Measurements from ENCODE around the gene CACNA1H.
"Not testable (repeated sequence)": the region's sequence is repeated elsewhere in the genome, so short reads cannot be mapped to it uniquely, and the experiment has no call there.

The CACNA1H gene

GRCh38 chr16:1255276-1256122, 102.6 kb downstream of the CACNA1H start, which contains the start of gene TPSD1:
Gene TPSD1 (plus strand): TSS chr16:1256069. CDS start chr16:1256281, 212 bp downstream.
- DNase-seq: not testable (repeated sequence)

- not testable (repeated sequence) for DNase-seq
These were observed 103.5 kb downstream of the CACNA1H start for GRCh38 chr16:1256296-1256873.

DNA sequence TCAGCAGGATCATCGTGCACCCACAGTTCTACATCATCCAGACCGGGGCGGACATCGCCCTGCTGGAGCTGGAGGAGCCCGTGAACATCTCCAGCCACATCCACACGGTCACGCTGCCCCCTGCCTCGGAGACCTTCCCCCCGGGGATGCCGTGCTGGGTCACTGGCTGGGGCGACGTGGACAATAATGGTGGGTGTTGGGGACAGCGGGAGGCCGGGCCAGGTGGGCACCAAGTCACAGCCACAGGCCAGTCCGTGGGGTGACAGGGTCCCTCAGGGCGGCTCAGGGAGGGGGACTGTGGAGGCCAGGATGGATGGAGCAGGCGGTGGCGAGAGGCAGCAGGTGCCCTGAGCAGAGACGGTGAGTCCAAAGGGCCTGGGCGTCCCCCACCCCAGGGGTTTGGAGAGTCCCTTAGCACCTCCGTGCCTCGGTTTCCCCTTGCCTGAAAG, 104.0 kb downstream of the CACNA1H start:
- no peak for DNase-seq

DNA sequence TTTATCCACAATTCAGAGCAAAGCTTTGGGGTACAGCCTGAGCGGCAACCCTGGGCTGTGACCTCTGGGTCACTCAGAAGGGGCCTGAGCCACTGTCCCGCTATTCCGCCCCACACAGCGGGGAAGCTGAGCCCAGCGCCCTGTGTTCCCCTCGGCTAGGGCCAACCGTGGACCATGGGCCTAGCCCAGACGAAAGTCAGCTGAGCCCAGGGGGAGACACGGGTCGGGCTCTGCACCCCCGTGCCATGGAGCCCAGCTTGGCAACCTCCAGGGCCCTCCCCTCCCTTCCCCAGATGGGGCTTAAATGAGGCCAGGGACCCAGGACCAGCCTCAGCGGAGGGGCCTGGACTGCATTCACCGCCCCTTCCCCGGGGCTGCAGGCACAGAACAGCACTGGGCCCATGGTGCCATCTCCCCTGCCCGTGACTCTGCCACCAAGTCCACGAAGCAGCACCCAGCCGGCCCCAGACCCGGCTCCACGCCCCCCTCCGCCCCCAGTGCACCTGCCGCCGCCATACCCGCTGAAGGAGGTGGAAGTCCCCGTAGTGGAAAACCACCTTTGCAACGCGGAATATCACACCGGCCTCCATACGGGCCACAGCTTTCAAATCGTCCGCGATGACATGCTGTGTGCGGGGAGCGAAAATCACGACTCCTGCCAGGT, 104.8 kb downstream of the CACNA1H start:
- no peak for DNase-seq

DNA sequence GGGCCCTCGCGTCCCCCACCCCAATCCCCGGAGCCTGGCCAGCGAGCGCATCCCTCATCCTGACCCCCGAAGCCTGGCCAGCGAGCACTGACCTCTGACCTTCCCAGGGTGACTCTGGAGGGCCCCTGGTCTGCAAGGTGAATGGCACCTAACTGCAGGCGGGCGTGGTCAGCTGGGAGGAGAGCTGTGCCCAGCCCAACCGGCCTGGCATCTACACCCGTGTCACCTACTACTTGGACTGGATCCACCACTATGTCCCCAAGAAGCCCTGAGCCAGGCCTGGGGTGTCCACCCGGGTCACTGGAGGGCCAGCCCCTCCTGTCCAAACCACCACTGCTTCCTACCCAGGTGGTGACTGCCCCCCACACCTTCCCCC, 105.3 kb downstream of the CACNA1H start:
- no peak for DNase-seq

DNA sequence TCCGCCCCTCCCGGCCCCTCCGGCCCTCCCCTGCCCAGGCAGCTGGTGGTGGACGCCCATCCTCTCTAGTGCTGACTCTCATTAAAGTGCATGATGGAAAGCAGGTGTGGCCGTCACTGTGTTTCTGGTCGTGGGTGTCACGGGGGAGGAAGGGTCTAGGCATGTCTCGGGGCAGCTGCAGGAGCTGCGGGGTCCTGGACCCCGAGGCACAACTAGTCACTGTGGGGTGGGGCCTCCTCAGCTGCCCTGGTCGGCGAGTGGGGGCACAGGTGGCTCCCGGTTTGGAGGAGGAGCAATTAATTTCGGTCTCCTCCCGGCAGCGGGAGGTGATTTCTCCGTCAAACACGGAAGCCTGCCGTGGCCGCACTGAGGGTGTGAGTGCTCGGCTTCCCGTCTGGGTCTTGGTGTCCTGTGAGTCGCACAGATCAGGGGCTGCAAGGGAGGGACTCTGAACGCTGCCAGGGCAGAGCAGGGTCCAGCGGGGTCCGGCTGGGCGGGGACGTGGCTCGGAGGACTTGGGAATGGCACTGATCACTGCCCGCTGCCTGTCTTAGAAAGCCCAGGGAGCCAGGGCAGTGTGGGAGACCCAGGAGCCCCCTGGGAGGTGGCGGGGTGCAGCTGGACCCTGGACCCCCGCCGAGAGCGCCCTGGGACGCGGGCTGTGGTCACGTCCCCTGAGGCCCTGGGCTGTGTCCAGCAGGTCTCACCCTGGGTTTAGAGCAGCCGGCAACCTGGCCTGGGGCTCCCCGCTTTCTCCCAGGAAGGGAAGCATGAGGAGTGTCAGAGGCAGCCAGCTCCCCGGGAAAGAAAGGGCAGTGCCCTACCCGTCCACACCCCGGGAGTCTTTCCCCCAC, 106.2 kb downstream of the CACNA1H start:
- peak; percentile 56 for DNase-seq

DNA sequence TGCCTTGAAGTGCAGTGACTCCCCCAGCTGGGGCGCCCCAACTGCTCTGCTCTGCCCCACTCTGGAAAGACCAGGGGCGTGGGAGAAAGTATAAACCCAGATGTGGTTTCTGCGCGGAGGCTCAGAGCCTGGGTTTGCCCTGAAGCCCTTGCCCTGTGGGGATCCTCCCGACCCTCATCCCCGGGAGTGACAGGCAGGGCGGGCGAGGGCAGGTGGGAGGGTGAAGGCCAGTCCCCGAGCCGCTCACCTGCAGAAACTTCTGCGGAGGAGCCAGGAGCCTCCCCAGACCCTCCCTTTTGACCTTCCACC, 106.8 kb downstream of the CACNA1H start:
- DNase-seq: no peak

DNA sequence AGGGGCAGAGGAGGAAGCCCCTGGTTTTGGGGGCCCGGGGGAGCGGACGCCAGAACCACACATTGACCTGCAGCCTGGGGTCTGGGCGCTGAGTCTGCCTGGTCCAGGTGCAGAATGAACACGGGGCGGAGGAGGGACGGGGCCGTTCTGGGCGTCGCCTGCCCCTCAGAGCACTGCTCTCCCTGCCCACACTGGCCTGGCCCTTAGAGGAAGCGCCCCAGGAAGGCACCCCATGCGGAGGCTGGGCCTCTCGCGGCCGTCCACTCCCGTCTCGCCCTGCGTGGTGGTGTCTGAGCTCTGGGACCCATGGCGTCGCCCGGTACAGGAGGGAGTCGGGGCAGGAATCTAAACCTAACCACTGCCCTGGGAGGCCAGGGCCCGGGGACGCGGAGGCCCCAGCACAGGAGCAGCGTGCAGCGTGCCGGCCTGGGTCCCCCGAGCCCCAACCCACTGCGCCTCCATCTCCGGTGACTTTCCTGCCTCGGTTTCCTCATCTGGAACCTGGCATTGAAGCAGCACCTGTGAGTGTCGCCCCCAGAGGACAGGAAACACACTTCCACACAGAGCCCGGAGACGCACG, 107.3 kb downstream of the CACNA1H start:
- DNase-seq: no peak

DNA sequence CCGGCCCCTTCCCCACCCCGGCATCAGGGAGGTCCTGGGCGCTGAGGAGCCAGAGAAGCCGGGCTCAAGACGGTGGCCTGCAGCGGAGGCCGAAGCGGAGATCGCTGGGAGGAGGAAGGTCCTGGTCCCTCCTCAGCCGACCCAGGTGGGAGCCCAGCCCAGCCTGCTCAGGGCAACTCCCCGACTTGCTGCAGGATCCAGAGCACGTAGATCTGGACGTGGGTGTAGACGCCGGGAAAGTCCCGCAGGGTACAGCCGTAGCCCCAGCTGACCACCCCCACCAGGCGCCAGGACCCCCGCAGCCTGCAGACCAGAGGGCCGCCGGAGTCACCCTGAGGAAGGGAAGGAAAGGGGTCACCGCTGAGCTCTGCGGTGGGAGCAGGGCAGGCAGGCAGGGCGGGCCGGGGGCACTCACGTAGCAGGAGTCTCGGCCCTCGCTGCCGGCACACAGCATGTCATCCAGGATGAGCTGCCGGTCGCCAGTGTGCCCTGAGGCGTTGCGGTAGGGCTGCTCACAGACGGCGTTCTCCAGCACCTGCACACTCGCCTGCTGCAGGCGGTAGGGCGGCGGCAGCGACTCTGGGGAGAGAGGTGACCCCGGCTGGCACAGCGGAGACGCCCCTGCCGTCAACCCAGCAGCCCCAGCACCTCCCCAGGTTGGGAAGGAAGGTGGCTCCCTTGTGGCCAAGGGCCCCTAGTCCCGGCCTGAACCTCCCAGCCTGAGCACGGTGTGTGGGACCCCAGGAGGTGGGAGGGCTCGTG, 108.4 kb downstream of the CACNA1H start:
- no peak for DNase-seq

DNA sequence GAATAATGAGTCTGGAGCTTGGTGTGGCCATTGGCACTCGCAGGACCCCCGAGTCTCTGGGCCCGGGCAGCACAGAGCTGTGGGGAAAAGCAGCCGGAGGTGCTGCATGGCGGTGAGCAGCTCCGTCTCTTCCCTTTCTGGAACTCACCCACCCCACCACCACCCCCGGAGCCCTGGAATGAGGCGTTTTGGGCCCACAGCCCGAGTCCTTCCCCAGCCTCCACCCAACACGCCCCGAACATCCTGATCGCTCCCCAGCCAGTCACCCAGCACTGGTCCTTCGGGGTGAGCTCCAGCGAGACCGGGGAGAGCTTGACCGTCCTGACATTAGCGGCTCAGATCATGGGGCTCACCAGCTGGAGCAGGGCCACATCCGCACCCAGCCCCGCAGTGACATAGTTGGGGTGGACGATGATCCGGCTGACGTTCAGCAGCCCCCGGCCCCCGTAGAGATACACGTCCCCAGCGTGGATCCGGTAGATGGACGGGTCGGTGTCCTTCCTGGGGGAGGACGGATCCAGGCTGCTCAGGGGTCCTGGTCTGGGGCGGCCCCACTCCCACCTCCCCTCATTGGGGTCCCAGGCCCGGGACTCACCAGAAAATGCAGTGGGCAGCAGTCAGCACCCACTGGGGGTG, 109.4 kb downstream of the CACNA1H start:
- no peak for DNase-seq

GRCh38 chr16:1262846-1263221, 109.9 kb downstream of the CACNA1H start:
- no peak for DNase-seq

DNA sequence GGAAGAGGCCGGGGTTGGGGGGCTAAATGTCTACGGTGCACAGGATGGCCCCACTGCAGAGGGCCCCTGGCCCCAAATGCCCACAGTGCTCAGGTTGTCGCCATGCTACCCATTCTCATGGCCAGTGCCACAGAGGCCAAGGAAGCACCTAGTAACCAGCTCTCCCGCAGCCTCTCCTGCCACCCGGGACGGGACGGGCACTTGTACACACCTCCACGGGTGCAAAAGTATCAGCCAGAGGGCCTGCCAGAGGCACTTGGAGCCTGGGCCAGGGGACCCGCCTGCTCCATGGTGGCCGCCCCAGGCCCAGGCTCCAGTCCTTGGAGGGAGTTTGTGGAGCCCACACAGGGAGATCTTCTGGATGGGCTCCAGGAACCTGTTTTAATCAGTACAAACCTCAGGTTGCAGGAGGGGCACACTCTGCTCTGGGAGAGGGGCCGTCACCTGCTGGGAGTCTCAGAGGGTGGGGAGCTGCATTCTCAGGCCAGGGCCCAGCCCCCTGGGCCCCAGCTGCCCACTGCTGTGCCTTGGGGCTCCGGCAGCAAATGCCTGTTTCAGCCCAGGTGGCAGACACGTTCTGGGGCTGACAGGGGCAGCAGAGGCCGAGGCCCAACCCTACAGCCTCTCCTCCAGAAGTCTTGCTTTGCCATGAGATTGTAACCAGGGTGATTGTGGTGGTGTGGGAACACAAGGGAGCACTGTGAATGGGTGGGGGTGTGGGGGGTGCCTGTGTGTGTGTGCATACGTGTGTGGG, 110.9 kb downstream of the CACNA1H start:
- DNase-seq: no peak

GRCh38 chr16:1264345-1265089, 111.6 kb downstream of the CACNA1H start:
- DNase-seq: no peak

DNA sequence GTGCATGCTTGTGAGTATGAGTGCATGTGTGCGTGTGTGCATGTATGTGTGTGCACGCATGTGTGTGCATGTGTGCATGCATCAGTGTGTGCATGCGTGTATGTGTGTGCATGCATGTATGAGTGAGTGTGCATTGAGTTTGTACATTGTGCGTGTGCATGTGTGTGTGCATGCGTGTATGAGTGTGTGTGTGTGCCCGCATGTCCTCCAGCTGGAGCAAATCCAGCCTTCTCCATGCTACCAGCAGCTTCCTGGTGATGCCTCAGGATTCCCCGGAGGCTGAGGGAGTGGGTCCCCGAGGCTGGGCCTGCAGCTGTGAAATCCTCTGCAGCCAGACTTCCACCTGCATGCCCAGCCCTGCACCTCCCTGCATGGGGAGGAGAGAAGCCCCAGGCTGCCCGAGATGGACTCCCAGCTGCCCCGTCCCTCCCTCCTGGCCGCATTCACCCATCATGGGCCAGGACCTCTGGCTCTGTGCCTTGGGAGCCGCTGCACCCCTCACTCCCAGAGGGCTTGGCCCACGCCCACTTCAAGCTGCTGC, 112.3 kb downstream of the CACNA1H start:
- no peak for DNase-seq

DNA sequence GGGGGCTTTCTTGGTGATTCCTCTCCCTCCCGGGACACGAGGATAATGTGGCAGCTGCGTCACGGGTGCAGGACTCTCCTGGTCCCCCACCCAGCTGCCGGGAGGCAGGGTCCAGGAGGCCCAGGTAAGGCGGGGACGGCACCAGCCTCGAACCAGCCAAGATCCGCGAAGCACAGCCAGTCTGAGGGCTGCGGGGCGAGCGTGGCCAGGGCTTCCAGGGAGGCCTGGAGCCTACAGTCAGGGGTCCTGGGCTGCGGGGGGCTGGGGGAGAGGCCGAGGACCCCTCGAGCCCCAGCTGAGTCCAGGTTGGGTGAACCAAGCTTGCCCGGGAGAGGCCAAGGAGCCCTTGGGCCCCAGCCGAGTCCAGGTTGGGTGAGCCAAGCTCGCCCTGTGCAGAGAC, 112.9 kb downstream of the CACNA1H start:
- DNase-seq: no peak

GRCh38 chr16:1269418-1269817, 116.5 kb downstream of the CACNA1H start:
- DNase-seq: not testable (repeated sequence)

GRCh38 chr16:1271380-1271723, 118.4 kb downstream of the CACNA1H start:
- no peak for DNase-seq

Measured in right kidney (tissue), 1 donor.